Prostate gland (tissue), 2 donors: ENCODE results near the gene SPATA31E1. TPM values are rescaled to one million over a fixed set of nuclear protein-coding genes. Genes with fewer than 3 reads are reported as not detected.
"Not testable (repeated sequence)": the region's sequence is repeated elsewhere in the genome, so short reads cannot be mapped to it uniquely, and the experiment has no call there.

Source experiments
- DNase-seq: peaks from one replicate; pipeline ENCODE4 v3.0.0-alpha.2; 2019; ENCODE audit warnings: low spot score
- H3K27ac ChIP-seq, 2 donors: fragments of 200-600 bp; sonication (generic); 2 replicates each; pipeline ENCODE4 v1.5.1; 2017 to 2019
- H3K27me3 ChIP-seq: fragments of 200-600 bp; sonication (generic); replicated peaks from 2 replicates; pipeline ENCODE4 v1.5.1; 2019; ENCODE audit not compliant: insufficient read depth
- H3K36me3 ChIP-seq, 2 donors: fragments of 200-600 bp; sonication (generic); 1 replicate in 1 of 2; 2 replicates in 1 of 2; pipeline versions ENCODE4 v1.5.1 to v1.8.1; 2017 to 2019
- H3K4me1 ChIP-seq: fragments of 200-600 bp; sonication (generic); replicated peaks from 2 replicates; pipeline ENCODE4 v1.5.1; 2019
- H3K4me3 ChIP-seq, 2 donors: fragments of 200-600 bp; sonication (generic); 2 replicates each; pipeline ENCODE4 v1.5.1; 2017 to 2019
- H3K9me3 ChIP-seq: fragments of 200-600 bp; sonication (generic); 2 replicates; pipeline ENCODE4 v1.5.1; 2017
- CTCF ChIP-seq, 4 experiments: fragments of 200-600 bp in 2 of 4; fragments of 450-650 bp in 2 of 4; sonication (generic) in 2 of 4; IDR thresholded peaks; 1 replicate in 3 of 4; 2 replicates in 1 of 4; pipeline ENCODE4 v1.5.1; 2016 to 2019; ENCODE audit warnings: antibody characterized with exemption in 4 of 4, mild to moderate bottlenecking in 2 of 4, moderate library complexity in 2 of 4
- POLR2A ChIP-seq: fragments of 450-650 bp; IDR thresholded peaks from one replicate; pipeline ENCODE4 v1.6.1; 2016; ENCODE audit warnings: antibody characterized with exemption, mild to moderate bottlenecking
- POLR2AphosphoS5 ChIP-seq: sonication (generic); formaldehyde crosslinking; IDR thresholded peaks from one replicate; pipeline ENCODE4 v1.6.1; 2017; ENCODE audit warnings: antibody characterized with exemption
- whole genome bisulfite sequencing: methylation state at CpG from one replicate; pipeline ENCODE4 v1.1.5; 2018; 5-methylcytosine and 5-hydroxymethylcytosine counted together
- intact Hi-C: fragments of 100-400 bp; cut with DNase I; formaldehyde crosslinking; loops from one replicate; pipeline ENCODE4 v1.14.2; 2022
- total RNA-seq, 2 donors: library from RNA; depleted of rRNA; stranded (reverse); fragments of >200 nt; gene quantifications; one replicate each; pipeline ENCODE4 v1.1.0, GENCODE V29; 2016

SPATA31E1 gene
- total RNA-seq, 2 donors from 2014 or later, result 0.68 TPM; not detected in 1

- Histone ChIP-seq H3K27me3 (no peaks in the 10 kb centered on the region), H3K27ac (no peak overlapping the region), H3K4me3 (no peak overlapping the region), H3K4me1 (no peaks in the 10 kb centered on the region), H3K36me3 (no peaks in the 10 kb centered on the region), H3K9me3 (no peaks in the 10 kb centered on the region)
- 96% methylated on average over 28 of the region's 28 CpGs for WGBS
- no peak for TF ChIP-seq POLR2A
- TF ChIP-seq POLR2AphosphoS5, result no peak
- TF ChIP-seq CTCF (IDR thresholded peaks at IDR 0.05), result no peak
- intact Hi-C loops, result no loop called here
- no peak for DNase-seq
Measured at GRCh38 chr9:87842878-87843585, 39.6 kb upstream of the SPATA31E1 start.

- Histone ChIP-seq H3K36me3 (no peaks in the 10 kb centered on the region), H3K4me1 (no peaks in the 10 kb centered on the region), H3K27me3 (no peaks in the 10 kb centered on the region), H3K9me3 (no peaks in the 10 kb centered on the region), H3K4me3 (no peak overlapping the region), H3K27ac (no peak overlapping the region)
- no peak for TF ChIP-seq POLR2A
- TF ChIP-seq POLR2AphosphoS5, result no peak
- no peak for TF ChIP-seq CTCF (IDR thresholded peaks at IDR 0.05)
- intact Hi-C loops, result no loop called here
- WGBS, result 34% methylated on average over 2 of the region's 2 CpGs
- no peak for DNase-seq
Measured at GRCh38 chr9:87844506-87844905, 38.2 kb upstream of the SPATA31E1 start.

GRCh38 chr9:87847817-87848216 lies 34.9 kb upstream of the SPATA31E1 start:
- H3K4me1 ChIP-seq, intact Hi-C loops, H3K27ac ChIP-seq, H3K4me3 ChIP-seq, DNase-seq, H3K9me3 ChIP-seq, H3K36me3 ChIP-seq, H3K27me3 ChIP-seq: not testable (repeated sequence)
- 79% methylated on average over 2 of the region's 2 CpGs for WGBS

GRCh38 chr9:87849144-87849758 lies 33.4 kb upstream of the SPATA31E1 start:
- H3K36me3 ChIP-seq, result no peaks in the 10 kb centered on the region

GRCh38 chr9:87850391-87850790 lies 32.3 kb upstream of the SPATA31E1 start:
- H3K9me3 ChIP-seq, result no peaks in the 10 kb centered on the region
- no peak for DNase-seq
- no peaks in the 10 kb centered on the region for H3K27me3 ChIP-seq
- H3K36me3 ChIP-seq, result no peaks in the 10 kb centered on the region
- H3K4me3 ChIP-seq, result no peak overlapping the region
- intact Hi-C loops, result no loop called here
- no peaks in the 10 kb centered on the region for H3K4me1 ChIP-seq
- no peak overlapping the region for H3K27ac ChIP-seq
- WGBS, result 78% methylated on average over 4 of the region's 4 CpGs
- TF ChIP-seq CTCF (IDR thresholded peaks at IDR 0.05), result no peak
- TF ChIP-seq POLR2A, result no peak
- TF ChIP-seq POLR2AphosphoS5, result no peak

More at GRCh38 chr9:87849144-87849758, 33.4 kb upstream of the SPATA31E1 start:
- no peak overlapping the region for H3K27ac ChIP-seq
- TF ChIP-seq POLR2A, result no peak
- no peaks in the 10 kb centered on the region for H3K9me3 ChIP-seq
- no peaks in the 10 kb centered on the region for H3K4me1 ChIP-seq
- WGBS, result 59% methylated on average over 3 of the region's 3 CpGs
- no peaks in the 10 kb centered on the region for H3K27me3 ChIP-seq
- DNase-seq, result no peak
- H3K4me3 ChIP-seq, result no peak overlapping the region
- intact Hi-C loops, result no loop called here

- H3K27ac ChIP-seq, H3K27me3 ChIP-seq, H3K9me3 ChIP-seq, H3K4me3 ChIP-seq, H3K36me3 ChIP-seq, DNase-seq, intact Hi-C loops, H3K4me1 ChIP-seq: not testable (repeated sequence)
- WGBS, result 85% methylated on average over 4 of the region's 4 CpGs
Measured at GRCh38 chr9:87851186-87851585, 31.5 kb upstream of the SPATA31E1 start.
